AG09309 (cell line): Measurements from ENCODE around the gene HOXB5.

Source experiments
- DNase-seq: peaks from one replicate; pipeline ENCODE4 v3.0.0-alpha.2; 2010; ENCODE audit warnings: low read depth
- H3K4me3 ChIP-seq: 2 replicates; pipeline ENCODE4 v1.5.1; 2011; ENCODE audit warnings: mild to moderate bottlenecking, low read depth, low read length, moderate library complexity; ENCODE audit not compliant: control insufficient read depth
- TF ChIP-seq, protein P1 (sequence below): IDR thresholded peaks from 2 replicates; pipeline ENCODE4 v1.5.1; 2011; ENCODE audit warnings: mild to moderate bottlenecking, low read depth, low read length, inconsistent platforms; ENCODE audit not compliant: insufficient read depth, control insufficient read depth; ENCODE audit errors: missing control alignments

Gene HOXB5

DNA sequence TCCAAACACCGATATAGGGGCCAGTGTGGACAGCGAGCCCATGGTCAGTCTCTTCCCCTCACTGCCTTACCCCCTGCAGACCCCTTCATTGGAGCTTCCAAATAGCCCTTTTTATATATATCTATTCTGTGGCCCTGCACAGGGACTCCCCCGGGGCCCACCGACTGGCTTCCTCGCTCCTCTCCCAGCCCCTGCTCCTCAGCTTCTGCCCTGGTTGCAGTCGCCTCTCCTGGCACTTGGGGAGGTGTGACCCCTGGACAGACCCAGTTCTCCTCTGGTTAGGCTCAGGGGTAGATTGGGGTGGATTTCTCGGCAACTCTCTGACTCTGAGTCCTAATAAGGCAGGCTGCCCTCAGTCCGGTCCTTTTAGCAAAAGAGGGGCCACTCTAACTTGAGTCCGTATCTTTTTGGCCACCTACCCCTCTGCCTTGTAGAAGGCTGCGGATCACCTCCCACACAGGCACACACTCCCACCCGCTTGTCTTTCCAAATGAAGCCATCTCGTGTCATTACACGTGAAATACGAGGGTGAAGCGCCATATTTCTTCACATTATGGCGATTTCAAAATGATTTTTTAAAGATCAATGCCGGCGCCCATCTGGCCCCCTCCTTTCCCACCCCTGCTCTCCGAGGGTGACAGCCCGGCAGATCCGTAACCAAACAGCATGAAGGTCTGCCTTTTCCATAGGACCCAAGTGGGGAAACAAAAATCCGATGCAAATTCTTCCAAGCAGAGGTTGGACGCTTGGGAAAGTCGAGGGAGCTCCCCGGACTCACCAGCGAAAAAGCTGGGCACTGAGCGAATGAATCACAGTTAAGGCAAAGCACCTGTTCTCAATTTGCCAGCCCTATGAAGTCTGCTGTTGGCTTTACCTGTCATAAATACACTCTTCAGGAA, 34.3 kb upstream of the HOXB5 start:
- H3K4me3 ChIP-seq, result no peak overlapping the region
- no peak for DNase-seq
- TF ChIP-seq, protein P1, sequence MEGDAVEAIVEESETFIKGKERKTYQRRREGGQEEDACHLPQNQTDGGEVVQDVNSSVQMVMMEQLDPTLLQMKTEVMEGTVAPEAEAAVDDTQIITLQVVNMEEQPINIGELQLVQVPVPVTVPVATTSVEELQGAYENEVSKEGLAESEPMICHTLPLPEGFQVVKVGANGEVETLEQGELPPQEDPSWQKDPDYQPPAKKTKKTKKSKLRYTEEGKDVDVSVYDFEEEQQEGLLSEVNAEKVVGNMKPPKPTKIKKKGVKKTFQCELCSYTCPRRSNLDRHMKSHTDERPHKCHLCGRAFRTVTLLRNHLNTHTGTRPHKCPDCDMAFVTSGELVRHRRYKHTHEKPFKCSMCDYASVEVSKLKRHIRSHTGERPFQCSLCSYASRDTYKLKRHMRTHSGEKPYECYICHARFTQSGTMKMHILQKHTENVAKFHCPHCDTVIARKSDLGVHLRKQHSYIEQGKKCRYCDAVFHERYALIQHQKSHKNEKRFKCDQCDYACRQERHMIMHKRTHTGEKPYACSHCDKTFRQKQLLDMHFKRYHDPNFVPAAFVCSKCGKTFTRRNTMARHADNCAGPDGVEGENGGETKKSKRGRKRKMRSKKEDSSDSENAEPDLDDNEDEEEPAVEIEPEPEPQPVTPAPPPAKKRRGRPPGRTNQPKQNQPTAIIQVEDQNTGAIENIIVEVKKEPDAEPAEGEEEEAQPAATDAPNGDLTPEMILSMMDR, result no peak

DNA sequence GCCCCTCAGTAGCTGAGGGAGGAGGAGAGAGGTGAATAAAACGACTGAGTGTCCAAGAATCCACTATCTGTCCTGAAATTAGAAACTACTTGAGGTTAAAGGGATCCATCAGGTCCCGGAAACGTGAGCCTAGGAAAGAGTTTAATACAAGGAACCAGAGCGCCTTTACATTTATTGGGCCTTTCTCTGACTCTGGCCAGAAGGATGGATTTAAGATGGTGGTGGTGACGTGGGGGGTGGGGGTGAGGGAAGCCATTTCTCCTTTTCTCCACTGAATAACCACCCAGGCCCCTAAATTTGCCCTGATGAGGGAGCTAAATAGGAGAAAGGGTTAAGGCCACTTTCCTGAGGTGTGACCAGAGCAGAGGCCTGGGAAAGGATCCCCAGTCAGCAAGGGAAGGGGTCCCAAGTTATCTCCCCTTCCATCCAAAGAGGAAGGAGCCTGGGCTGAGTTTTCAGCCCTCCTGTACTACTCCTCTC, 33.6 kb upstream of the HOXB5 start:
- H3K4me3 ChIP-seq, result no peak overlapping the region
- TF ChIP-seq, protein P1, result no peak
- no peak for DNase-seq

DNA sequence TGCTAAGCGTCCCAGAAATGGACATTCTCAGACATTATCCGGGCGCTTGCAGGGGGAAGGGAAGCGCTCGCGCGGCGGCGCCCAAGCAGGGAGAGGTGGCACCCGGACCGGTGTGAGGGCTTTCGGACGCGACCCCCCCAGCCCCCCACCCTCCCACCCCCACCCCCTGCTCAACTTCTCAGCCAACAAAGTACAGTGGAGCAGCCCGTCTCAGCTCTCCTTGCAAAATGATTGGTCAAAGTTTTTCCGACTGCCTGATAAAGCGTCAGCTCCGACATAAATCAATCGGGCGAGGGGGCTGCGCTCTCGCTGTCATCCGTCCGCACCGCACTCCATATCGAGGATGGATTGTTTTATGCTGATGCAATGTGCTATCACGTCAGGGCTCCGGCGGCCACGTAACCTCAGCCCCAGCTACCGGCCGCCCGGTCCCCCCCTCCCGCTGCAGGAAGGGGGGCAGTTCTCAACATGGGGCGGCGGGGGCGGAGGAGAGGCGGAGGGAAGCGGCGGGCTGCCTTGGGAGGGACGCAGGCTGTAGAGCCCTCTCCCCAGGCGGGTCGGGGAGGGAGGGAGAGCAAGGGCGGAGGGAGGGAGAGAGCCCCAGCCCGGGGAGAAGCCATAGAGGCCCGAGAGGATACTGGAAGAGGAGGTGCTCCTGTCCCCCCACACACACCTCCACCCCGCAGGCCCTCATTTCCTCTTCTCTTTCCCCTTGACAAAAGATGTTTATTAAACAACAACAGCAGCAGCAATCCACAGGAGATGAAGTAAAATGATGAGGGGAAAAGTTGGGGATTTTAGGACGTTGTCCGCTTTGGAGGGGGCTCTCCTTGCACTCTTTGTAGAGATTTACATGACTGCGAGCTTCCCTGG, 32.9 kb upstream of the HOXB5 start, which contains the start of gene HOXB9:
Gene HOXB9 (minus strand): TSS at position 114 of the 873 bp plus-strand sequence. CDS start 89 bp downstream, at position 25.
- TF ChIP-seq, protein P1, result no peak
- no peak for DNase-seq
- peak within 1 kb of the TSS; percentile 16 for H3K4me3 ChIP-seq

DNA sequence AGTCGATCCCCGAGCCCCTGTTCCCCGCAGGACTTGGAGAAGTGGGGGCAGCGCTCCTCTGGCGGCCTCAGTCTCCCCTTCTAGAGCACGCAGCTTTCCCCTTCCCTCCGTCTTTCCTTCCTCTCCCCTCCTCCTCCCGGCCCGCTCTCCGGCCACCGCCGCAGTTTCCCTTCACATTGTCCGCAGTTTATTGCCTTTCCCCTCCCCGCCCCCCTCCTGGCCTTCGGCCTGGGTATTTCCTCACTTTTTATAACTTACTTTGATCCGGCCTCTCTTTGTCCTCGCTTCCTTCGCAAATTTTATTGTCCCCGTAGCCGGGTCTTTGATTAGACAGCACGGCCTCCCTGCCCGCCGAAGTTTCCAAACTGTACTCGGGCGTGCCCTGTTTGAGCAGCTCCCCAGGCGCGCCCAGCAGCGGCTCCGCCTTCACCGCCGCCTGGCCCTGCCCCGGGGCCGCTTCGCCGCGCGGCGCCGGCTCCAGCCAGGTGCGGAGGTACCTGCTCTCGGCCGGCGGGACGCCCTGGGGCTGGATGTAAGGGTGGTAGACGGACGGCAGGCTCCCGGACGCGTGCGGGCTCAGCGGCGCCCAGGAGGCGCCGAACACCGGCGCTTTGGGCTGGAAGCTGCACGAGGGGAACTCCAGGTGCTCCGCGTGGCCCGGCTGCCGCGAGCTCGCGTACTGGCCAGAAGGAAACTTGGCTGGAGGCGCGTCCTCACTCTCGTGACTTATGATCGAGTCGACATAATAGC, 32.1 kb upstream of the HOXB5 start:
- H3K4me3 ChIP-seq, result peak overlapping the region; percentile 16
- no peak for DNase-seq

DNA sequence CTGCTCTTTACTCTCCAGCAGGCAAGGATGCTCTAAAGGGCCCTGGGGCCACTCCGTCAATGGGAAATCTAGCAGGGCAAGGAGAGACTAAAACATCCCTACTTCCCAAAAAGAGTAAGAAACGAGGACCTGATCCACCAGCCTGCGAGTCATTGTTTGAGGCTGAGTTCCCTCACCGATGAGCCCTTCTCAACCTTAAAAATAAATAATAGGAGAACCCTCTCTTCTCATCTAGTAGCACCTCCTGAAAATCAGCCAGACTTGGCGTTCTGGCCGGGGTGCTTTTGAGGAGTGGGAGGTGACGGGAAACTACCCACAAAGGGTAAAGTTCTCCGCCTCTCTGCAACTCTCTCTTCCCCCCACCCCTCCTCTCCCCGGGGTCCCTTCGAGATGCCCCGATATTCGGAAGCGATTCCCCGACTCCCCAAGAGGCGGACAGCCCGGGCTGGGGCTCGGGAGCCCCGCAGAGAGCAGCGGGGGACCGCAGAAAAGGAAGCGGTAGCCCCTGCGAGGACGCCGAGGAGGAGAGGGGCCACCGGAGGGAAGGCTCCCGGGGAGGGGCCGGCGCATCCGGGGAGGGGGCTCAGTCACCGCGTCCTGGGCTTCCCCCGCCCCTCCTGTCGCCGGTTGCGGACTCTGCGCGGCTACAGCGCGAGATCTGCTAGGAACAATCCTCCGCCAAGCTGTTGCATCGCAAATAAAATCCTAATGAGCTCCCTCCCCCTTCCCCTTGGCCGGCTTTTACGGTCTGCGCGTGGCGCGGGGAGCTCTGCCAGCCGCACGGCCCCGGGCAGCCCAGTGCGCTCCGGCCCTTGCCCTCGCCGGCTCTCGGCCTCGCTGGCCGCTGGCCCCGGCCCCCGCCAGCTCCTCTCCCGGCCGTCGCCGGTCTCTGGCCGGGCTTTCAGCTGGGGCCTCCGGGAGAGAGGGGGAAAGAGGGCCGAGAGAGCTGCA, 31.2 kb upstream of the HOXB5 start:
- TF ChIP-seq, protein P1, result no peak
- H3K4me3 ChIP-seq, result no peak overlapping the region
- no peak for DNase-seq

More for the DNA sequence above, 32.1 kb upstream of the HOXB5 start:
- TF ChIP-seq, protein P1, result no peak
